ENCODE results near the gene GAST. TPM values are rescaled to one million over a fixed set of nuclear protein-coding genes. Genes with fewer than 3 reads are reported as not detected.

Gene GAST
- total RNA-seq, 4 donors from 2014 or later = not detected

DNA sequence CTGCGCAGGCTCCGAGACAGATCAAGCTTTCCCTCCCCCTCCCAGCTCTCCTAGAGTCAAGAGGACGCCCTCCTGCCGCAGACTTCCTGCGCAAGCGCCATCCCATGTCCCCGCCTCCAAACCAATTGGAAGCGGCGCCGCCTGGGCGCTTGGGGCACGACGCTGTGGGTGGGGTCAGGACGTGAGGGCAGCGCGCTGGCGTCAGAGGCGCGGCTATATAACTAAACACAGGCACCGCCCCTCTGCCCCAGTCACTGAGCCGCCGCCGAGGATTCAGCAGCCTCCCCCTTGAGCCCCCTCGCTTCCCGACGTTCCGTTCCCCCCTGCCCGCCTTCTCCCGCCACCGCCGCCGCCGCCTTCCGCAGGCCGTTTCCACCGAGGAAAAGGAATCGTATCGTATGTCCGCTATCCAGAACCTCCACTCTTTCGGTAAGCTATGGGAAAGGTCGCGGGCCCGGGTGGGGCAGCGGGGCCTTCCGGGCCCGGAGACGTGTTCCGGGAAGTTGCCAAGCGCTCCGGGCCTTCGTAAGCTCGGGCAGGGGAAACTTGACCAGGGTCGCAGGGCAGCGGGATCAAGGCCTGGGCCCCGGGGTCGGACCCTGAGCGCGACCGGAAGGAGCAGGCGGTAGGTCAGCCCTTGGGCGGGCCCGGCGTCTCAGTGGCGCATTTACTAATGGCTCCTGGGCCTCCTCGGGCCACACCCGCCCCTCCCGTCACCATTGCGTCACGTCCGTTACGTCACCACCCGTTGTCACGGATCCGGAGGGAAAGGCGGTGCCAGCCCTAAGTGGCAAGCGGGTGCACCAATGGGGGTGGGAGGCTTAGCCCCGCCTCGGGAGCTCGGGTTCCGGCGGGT lies 23.3 kb upstream of the GAST start, which contains the start of gene EIF1:
Gene EIF1, plus strand, starts transcription at position 245 of the 856 bp plus-strand sequence. Its CDS starts 154 bp downstream, at position 399.
- Histone ChIP-seq H3K27me3 (no peaks in the 10 kb centered on the region), H3K9me3 (no peaks in the 10 kb centered on the region), H3K36me3 (peaks cover 33 to 46% (median 42%) of the 10 kb centered on the region in 3 donors), H3K4me1 (peaks cover 14 to 44% (median 21%) of the 10 kb centered on the region in 3 donors), H3K27ac (peak within 1 kb of the TSS; percentile 98 to 100 (median 99)), H3K4me3 (peak within 1 kb of the TSS; percentile 72 to 96 (median 82))
- WGBS, 2 donors = 0 to 1% methylated on average over 7 to 14 of the region's 81 CpGs
- DNase-seq = peak; percentile 99
- intact Hi-C loops (cut with DNase I) = no loop called here
- TF ChIP-seq, protein P1, sequence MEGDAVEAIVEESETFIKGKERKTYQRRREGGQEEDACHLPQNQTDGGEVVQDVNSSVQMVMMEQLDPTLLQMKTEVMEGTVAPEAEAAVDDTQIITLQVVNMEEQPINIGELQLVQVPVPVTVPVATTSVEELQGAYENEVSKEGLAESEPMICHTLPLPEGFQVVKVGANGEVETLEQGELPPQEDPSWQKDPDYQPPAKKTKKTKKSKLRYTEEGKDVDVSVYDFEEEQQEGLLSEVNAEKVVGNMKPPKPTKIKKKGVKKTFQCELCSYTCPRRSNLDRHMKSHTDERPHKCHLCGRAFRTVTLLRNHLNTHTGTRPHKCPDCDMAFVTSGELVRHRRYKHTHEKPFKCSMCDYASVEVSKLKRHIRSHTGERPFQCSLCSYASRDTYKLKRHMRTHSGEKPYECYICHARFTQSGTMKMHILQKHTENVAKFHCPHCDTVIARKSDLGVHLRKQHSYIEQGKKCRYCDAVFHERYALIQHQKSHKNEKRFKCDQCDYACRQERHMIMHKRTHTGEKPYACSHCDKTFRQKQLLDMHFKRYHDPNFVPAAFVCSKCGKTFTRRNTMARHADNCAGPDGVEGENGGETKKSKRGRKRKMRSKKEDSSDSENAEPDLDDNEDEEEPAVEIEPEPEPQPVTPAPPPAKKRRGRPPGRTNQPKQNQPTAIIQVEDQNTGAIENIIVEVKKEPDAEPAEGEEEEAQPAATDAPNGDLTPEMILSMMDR (IDR thresholded peaks at IDR 0.05) = peak in 4 of 6 experiments; percentile 18 to 39 (median 32)
- TF ChIP-seq POLR2A (IDR thresholded peaks at IDR 0.05) = peak; percentile 93 to 100 (median 98)

GRCh38 chr17:41689497-41690299 lies 22.4 kb upstream of the GAST start:
- DNase-seq = no peak
- intact Hi-C loops (cut with DNase I) = no loop called here
- TF ChIP-seq, protein P1 (IDR thresholded peaks at IDR 0.05) = peak; percentile 40 to 84 (median 58)
- no peak for TF ChIP-seq POLR2A (IDR thresholded peaks at IDR 0.05)
- Histone ChIP-seq H3K27me3 (no peaks in the 10 kb centered on the region), H3K9me3 (no peaks in the 10 kb centered on the region), H3K4me3 (peak overlapping the region; percentile 72 to 96 (median 82)), H3K36me3 (peaks cover 33 to 54% (median 51%) of the 10 kb centered on the region in 3 donors), H3K4me1 (peaks cover 14 to 44% (median 21%) of the 10 kb centered on the region in 3 donors), H3K27ac (peak overlapping the region; percentile 98 to 100 (median 99))
- WGBS, 2 donors = 0 to 3% methylated on average over 11 to 23 of the region's 27 CpGs

GRCh38 chr17:41690497-41690896 lies 21.6 kb upstream of the GAST start:
- 59 to 79% methylated on average over 1 to 2 of the region's 2 CpGs for WGBS, 2 donors
- Histone ChIP-seq H3K4me1 (peaks cover 14 to 48% (median 23%) of the 10 kb centered on the region in 3 donors), H3K4me3 (peak overlapping the region; percentile 72 to 96 (median 82)), H3K27me3 (no peaks in the 10 kb centered on the region), H3K36me3 (peaks cover 33 to 62% (median 54%) of the 10 kb centered on the region in 3 donors), H3K27ac (peak overlapping the region; percentile 98 to 100 (median 99)), H3K9me3 (no peaks in the 10 kb centered on the region)
- intact Hi-C loops (cut with DNase I) = no loop called here
- DNase-seq = no peak
- no peak for TF ChIP-seq POLR2A (IDR thresholded peaks at IDR 0.05)
- TF ChIP-seq, protein P1 (IDR thresholded peaks at IDR 0.05) = no peak

DNA sequence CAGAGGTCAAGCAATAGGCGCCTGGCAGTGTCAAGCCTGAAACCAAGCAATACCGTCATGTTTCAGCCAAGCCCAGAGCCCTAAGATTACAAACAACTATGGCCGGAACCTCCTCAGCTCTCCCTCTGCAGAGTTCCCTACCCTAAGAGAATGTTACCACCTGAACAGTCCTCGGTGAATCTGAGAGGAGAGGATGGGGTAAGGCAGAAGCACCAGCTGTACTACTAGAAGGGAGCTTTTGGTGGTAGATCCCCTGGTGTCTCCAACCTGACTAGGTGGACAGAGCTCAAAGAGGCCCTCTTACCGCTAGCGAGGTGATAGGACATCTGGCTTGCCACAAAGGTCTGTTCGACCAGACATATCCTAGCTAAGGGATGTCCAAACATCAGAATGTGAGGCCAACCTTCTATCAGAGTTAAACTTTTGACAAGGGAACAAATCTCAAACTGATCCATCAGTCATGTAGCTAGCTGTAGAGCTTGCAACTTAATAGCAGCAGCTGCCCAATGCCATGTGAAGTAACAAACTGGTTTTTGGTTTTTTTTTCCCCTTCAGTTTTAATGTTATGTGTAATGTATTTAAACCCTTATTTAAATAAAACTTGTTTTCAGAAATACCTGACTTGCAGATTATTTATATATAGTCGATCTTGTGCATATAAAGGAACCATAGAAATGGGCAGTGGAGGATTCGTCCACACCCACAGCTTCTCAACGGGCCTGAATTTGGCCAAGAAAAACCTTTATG lies 20.9 kb upstream of the GAST start:
- peaks cover 33 to 64% (median 54%) of the 10 kb centered on the region in 3 donors for H3K36me3 ChIP-seq
- 56 to 75% methylated on average over 9 to 10 of the region's 10 CpGs for WGBS, 2 donors
- peaks cover 16 to 55% (median 30%) of the 10 kb centered on the region in 3 donors for H3K4me1 ChIP-seq
- intact Hi-C loops (cut with DNase I) = no loop called here
- TF ChIP-seq, protein P1 (IDR thresholded peaks at IDR 0.05) = no peak
- no peak for TF ChIP-seq POLR2A (IDR thresholded peaks at IDR 0.05)
- H3K9me3 ChIP-seq = no peaks in the 10 kb centered on the region
- H3K27ac ChIP-seq = peak overlapping the region; percentile 98 to 100 (median 99)
- H3K4me3 ChIP-seq = peak overlapping the region in 2 of 4 donors; percentile 81 to 82
- no peak for DNase-seq
- no peaks in the 10 kb centered on the region for H3K27me3 ChIP-seq

Data from esophagus squamous epithelium (tissue), 5 donors.